H1 (cell line): ENCODE measurements around the gene BIRC7. TPM values are rescaled to one million over a fixed set of nuclear protein-coding genes. Genes with fewer than 3 reads are reported as not detected.
A peak's percentile ranks its signal among the peaks of the same experiment; 100 is the strongest.

Experiments used
- FOSL1 ChIP-seq: IDR thresholded peaks from 2 replicates; pipeline ENCODE4 v1.6.1; 2011; ENCODE audit warnings: mild to moderate bottlenecking, low read depth, low read length, moderate library complexity; ENCODE audit not compliant: insufficient read depth
- KDM1A ChIP-seq: fragments of 200-600, 300-600 bp; sonication (generic); IDR thresholded peaks from 2 replicates; pipeline ENCODE4 v1.7.1; 2016; ENCODE audit warnings: mild to moderate bottlenecking, low read length, borderline replicate concordance
- PHF8 ChIP-seq: fragments of 200-600 bp; sonication (generic); conservative IDR thresholded peaks from 2 replicates; pipeline ENCODE4 v1.7.1; 2012; ENCODE audit warnings: low read depth, mild to moderate bottlenecking, inconsistent platforms, low read length, moderate library complexity
- RAD21 ChIP-seq, 2 experiments: IDR thresholded peaks in 1 of 2; conservative IDR thresholded peaks in 1 of 2; 2 replicates each; pipeline ENCODE4 v1.6.1; 2011; ENCODE audit warnings: low read depth in 2 of 2, low read length in 2 of 2, improper control_type of control experiment in 1 of 2, inconsistent platforms in 1 of 2, mild to moderate bottlenecking in 1 of 2, moderate library complexity in 1 of 2
- SIN3A ChIP-seq, 2 experiments: IDR thresholded peaks in 1 of 2; conservative IDR thresholded peaks in 1 of 2; 2 replicates each; pipeline ENCODE4 v1.6.1; 2011 to 2012; ENCODE audit warnings: low read length in 2 of 2, improper control_type of control experiment in 1 of 2, low read depth in 1 of 2, mild to moderate bottlenecking in 1 of 2
- SP2 ChIP-seq: IDR thresholded peaks from 2 replicates; pipeline ENCODE4 v1.6.1; 2012; ENCODE audit warnings: mild to moderate bottlenecking, low read length, inconsistent platforms
- SUZ12 ChIP-seq: fragments of 200-600 bp; sonication (generic); IDR thresholded peaks from 2 replicates; pipeline ENCODE4 v1.6.1; 2012; ENCODE audit warnings: mild to moderate bottlenecking, inconsistent platforms, low read length, moderate library complexity, mixed read lengths
- TBP ChIP-seq: IDR thresholded peaks from 2 replicates; pipeline ENCODE4 v1.6.1; 2011; ENCODE audit warnings: low read depth, low read length, improper control_type of control experiment
- polyA plus RNA-seq, 7 experiments: library from polyadenylated mRNA; depleted of rRNA in 3 of 7; stranded (reverse) in 5 of 7; unstranded in 2 of 7; fragments of >200 nt in 5 of 7; fragments of 200-250 nt in 2 of 7; gene quantifications; 1 replicate in 5 of 7; 2 replicates in 1 of 7; 4 replicates in 1 of 7; pipeline versions ENCODE4 v1.2.1 to v1.2.3, GENCODE V29; 2011 to 2013; ENCODE audit warnings: missing spikeins in 2 of 7, mixed read lengths in 2 of 7
- total RNA-seq: library from RNA; stranded (reverse); fragmentation: NEBNext Ultra II Directional; extraction: Animal tissue kit (Norgen Biotek cat#: 25700); gene quantifications from 2 replicates; pipeline ENCODE4 v1.2.1, GENCODE V29; 2021
- TF ChIP-seq, protein P1 (sequence below): IDR thresholded peaks from 2 replicates; pipeline ENCODE4 v1.6.1; 2011; ENCODE audit warnings: low read depth, mild to moderate bottlenecking, low read length; ENCODE audit not compliant: insufficient read depth
- TF ChIP-seq, protein P2 (sequence below): fragments of 300-600 bp; sonication (generic); IDR thresholded peaks from 2 replicates; pipeline ENCODE4 v1.7.1; 2012; ENCODE audit warnings: low read length, moderate library complexity, mild to moderate bottlenecking, inconsistent platforms; ENCODE audit not compliant: insufficient replicate concordance

BIRC7 gene
- total and polyA plus RNA-seq, 2 of the 8 experiments (the other 6 are each of a cell fraction or from before 2014, with no cell fraction given), result 0.11 to 0.41 TPM

DNA sequence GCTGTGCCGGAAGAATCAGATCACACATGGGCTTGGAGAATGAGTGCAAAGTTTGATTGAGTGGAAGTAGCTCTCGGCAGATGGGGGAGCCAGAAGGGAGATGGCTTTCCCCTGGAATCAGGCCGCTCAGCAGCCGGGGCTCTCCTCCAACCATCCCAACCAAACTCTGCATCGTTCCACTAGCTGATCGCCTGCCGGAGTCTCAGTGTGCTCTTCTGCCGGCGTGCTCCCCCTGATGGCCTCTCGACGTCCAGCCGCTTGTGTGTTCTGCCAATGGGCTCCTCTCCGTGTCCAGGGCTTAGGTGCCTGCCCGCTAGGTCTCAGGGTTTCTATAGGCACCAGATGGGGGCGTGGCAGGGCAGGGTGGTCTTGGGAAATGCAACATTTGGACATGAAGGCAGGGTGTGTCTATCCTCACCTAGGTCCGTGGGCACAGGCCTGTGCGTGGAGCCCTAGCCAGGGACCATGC lies 4.9 kb upstream of the BIRC7 start (continued):
- TF ChIP-seq FOSL1, result no peak
- no peak for TF ChIP-seq SUZ12
- 0 out of 2 replicates have a peak, but pooled peaks have one; percentile 48 for TF ChIP-seq TBP
- no peak for TF ChIP-seq PHF8
- TF ChIP-seq SIN3A (conservative IDR thresholded peaks at IDR 0.05 in 1 of 2, IDR thresholded peaks at IDR 0.05 in 1 of 2; ENCODE audit: low read depth in 1 of 2, low read length in 2 of 2), result no peak
- TF ChIP-seq SP2, result no peak
- TF ChIP-seq, protein P1, sequence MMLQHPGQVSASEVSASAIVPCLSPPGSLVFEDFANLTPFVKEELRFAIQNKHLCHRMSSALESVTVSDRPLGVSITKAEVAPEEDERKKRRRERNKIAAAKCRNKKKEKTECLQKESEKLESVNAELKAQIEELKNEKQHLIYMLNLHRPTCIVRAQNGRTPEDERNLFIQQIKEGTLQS, result no peak
- TF ChIP-seq, protein P2, sequence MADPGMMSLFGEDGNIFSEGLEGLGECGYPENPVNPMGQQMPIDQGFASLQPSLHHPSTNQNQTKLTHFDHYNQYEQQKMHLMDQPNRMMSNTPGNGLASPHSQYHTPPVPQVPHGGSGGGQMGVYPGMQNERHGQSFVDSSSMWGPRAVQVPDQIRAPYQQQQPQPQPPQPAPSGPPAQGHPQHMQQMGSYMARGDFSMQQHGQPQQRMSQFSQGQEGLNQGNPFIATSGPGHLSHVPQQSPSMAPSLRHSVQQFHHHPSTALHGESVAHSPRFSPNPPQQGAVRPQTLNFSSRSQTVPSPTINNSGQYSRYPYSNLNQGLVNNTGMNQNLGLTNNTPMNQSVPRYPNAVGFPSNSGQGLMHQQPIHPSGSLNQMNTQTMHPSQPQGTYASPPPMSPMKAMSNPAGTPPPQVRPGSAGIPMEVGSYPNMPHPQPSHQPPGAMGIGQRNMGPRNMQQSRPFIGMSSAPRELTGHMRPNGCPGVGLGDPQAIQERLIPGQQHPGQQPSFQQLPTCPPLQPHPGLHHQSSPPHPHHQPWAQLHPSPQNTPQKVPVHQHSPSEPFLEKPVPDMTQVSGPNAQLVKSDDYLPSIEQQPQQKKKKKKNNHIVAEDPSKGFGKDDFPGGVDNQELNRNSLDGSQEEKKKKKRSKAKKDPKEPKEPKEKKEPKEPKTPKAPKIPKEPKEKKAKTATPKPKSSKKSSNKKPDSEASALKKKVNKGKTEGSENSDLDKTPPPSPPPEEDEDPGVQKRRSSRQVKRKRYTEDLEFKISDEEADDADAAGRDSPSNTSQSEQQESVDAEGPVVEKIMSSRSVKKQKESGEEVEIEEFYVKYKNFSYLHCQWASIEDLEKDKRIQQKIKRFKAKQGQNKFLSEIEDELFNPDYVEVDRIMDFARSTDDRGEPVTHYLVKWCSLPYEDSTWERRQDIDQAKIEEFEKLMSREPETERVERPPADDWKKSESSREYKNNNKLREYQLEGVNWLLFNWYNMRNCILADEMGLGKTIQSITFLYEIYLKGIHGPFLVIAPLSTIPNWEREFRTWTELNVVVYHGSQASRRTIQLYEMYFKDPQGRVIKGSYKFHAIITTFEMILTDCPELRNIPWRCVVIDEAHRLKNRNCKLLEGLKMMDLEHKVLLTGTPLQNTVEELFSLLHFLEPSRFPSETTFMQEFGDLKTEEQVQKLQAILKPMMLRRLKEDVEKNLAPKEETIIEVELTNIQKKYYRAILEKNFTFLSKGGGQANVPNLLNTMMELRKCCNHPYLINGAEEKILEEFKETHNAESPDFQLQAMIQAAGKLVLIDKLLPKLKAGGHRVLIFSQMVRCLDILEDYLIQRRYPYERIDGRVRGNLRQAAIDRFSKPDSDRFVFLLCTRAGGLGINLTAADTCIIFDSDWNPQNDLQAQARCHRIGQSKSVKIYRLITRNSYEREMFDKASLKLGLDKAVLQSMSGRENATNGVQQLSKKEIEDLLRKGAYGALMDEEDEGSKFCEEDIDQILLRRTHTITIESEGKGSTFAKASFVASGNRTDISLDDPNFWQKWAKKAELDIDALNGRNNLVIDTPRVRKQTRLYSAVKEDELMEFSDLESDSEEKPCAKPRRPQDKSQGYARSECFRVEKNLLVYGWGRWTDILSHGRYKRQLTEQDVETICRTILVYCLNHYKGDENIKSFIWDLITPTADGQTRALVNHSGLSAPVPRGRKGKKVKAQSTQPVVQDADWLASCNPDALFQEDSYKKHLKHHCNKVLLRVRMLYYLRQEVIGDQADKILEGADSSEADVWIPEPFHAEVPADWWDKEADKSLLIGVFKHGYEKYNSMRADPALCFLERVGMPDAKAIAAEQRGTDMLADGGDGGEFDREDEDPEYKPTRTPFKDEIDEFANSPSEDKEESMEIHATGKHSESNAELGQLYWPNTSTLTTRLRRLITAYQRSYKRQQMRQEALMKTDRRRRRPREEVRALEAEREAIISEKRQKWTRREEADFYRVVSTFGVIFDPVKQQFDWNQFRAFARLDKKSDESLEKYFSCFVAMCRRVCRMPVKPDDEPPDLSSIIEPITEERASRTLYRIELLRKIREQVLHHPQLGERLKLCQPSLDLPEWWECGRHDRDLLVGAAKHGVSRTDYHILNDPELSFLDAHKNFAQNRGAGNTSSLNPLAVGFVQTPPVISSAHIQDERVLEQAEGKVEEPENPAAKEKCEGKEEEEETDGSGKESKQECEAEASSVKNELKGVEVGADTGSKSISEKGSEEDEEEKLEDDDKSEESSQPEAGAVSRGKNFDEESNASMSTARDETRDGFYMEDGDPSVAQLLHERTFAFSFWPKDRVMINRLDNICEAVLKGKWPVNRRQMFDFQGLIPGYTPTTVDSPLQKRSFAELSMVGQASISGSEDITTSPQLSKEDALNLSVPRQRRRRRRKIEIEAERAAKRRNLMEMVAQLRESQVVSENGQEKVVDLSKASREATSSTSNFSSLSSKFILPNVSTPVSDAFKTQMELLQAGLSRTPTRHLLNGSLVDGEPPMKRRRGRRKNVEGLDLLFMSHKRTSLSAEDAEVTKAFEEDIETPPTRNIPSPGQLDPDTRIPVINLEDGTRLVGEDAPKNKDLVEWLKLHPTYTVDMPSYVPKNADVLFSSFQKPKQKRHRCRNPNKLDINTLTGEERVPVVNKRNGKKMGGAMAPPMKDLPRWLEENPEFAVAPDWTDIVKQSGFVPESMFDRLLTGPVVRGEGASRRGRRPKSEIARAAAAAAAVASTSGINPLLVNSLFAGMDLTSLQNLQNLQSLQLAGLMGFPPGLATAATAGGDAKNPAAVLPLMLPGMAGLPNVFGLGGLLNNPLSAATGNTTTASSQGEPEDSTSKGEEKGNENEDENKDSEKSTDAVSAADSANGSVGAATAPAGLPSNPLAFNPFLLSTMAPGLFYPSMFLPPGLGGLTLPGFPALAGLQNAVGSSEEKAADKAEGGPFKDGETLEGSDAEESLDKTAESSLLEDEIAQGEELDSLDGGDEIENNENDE, result no peak
- TF ChIP-seq KDM1A, result peak; percentile 33; the same call in 1 of the 2 replicates
- TF ChIP-seq RAD21 (IDR thresholded peaks at IDR 0.05 in 1 of 2, conservative IDR thresholded peaks at IDR 0.05 in 1 of 2; ENCODE audit: low read depth in 2 of 2, low read length in 2 of 2), result peak; percentile 47 to 59
